Activated CD8-positive, alpha-beta memory T cell treated with anti-CD3 and anti-CD28 coated beads, Interleukin-2, amount 50 U/mL, for 1 hour (primary cell): ENCODE results near the gene GJB6.

ENCODE experiments used
- DNase-seq: peaks from one replicate; pipeline ENCODE4 v3.0.0-alpha.2; 2020; ENCODE audit errors: extremely low read depth

Gene GJB6

GRCh38 chr13:20186771-20187170 lies 45.3 kb downstream of the GJB6 start:
- no peak for DNase-seq

DNA sequence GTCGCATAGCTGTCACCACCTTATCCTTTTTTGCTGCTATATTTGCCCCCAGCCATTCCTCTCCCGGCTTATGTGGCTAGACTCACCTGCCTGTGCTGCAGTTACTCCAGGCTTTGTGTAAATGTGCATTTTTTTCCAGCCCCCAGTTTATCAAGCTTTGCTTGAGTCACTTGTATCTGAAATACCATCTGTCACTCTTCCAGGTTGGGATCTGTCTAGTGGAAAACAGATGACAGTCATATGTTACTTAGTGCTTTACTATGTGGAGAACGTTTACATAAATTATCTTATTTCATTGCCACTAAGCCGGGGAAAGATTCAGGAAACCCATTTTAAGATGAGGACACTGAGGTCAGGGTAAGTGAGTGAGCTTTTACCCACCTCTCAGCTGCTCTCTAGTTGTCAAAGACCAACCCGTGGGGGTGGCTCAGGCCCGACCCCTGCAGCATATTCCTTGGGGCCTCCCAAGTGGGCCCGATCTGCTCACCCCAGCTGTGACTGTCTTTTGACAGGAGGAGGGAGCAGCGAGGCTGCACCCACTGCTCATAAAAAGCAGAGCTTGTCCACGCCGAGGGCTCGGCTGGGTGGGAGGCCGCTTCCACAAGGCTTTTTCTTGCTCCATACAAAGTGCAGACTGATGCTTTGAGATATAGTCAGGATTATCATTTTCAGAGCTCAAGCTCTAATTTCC lies 46.6 kb downstream of the GJB6 start:
- DNase-seq, result no peak

DNA sequence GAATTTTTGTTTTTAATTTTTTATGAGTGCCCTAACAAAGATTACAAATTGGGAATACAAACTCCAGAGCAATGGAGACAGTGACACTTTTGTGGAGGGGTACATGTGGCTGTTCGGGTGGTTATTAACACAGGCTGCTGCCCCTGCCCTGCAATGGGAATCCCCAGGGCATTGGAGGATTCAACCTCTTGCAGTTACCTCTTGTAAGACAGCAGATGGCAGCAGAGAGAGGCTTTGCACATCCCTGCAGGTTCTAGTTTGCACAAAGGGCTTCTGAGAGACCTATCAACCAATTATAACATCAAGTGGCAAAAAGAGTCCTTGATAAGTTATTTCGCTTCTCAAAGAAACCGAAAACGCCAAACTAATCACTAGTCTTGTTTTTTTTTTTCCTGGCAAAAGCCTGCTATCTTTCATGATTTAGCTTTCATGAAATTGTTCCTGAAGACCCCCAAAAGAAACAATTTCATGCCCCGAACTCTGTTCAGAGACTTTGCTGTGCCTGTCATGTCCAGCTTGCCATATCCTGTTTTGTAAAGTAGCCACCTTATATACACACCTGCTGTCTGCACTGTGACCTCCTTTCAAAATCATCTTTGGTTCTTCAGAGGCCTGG lies 49.8 kb downstream of the GJB6 start:
- no peak for DNase-seq

GRCh38 chr13:20181188-20181587 lies 50.9 kb downstream of the GJB6 start:
- no peak for DNase-seq

DNA sequence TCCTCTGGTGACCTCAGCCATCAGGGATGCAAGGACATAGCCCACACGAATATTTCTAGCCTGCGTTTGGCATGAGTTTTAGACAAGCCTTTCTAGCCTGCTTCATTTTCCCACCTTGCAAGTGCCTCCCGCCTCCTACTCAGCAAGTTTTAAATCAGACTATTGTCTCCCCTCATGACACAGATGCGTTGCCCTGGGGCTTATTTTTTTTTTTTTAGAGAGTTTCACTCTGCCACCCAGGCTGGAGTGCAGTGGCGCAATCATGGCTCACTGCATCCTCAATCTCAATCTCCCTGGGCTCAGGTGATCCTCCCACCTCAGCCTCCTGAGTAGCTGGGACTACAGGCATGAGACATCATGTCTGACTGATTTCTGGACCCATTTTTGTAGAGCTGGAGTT lies 54.0 kb downstream of the GJB6 start:
- DNase-seq, result no peak

DNA sequence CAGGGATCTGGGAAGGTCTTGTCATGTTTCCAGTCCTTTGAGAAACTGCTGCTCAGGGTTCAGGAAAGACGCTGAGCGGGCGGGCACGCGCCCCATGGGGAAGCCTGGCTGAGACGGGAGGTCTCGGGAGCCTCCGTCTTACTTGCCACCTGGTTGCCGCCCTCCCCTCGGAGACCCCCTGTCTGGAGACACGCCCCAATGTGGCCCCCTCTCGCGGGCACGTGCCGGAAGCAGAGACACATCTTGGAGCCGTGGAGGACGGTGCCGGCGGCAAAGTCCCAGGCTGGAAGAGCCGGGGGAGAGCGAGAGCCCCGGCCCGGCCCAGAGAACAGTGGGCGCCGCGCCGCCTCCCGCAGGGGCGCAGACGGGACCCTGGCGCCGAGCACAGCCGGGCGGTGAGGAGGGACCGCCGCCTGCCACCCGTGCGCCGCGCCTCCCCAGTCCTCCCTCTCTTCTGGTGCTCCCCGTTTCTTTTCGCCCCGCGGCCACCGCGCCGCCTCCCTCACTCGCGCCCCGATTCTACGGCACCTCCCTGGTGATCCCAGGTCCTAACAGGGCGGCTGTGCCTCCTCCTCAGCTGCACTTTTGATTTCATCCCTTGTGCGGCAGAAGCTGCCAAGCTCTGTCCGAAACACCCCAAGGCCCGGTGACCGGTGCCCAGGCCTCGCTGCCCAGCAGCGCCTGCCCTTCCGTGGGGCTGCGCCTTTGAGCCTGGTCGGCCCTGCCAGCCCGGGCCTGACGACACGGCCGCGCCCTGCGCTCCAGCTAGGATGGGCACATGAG lies 54.9 kb downstream of the GJB6 start:
- no peak for DNase-seq

DNA sequence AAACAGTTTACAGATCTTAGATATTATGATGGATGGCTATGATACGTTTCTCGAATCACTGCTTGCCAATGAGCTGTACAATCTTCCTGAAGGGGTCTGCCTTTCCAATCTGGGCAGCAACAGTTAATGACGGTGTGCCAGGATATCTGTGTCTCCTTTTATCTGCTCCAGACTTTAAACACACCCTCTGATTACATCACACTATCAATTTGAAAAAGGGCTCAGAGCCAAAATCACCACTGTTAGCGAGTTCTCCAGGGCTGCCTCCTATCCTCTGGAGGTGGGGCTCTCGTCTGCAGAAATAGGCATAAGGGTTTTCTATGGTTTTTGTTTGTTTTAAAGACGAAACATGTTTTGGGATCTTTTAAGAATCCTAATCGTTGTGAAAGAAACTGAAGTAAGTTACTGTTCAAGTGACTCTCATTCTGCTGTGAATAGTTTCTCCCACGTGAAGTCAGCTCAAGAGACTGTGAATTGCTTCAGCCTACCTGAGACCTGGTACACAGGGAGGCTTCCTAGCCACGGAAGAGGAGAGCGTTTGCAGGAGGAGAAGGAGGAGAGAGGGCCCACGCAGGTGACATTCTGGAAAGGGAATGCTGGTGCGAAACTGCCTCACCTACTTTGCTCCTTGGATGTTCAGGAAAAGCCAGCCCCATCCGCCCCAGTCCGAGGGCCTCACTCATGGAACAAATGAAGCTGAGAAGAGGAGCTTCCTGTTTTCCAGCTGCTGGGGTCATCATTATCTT lies 56.0 kb downstream of the GJB6 start:
- DNase-seq, result no peak

DNA sequence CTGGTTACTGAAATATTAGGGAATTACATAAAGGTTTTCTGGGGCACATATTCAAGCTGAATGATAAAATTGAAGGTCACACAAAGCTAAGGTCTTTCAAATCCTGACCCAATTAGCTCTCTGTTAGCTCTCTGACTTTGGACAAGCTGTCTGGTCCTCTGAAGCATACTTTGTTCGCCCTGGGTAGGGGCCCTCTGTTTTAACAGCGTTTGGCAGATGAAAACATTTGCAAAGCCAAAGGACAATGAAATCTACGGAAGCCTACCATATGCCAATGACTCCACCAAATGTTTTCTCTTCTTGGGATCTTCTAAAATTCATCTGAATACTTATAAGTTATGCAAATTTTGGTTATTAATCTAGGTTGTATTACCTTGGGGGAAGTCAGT lies 56.7 kb downstream of the GJB6 start:
- DNase-seq, result no peak

- no peak for DNase-seq
These were observed 57.3 kb downstream of the GJB6 start for GRCh38 chr13:20174656-20175405.

DNA sequence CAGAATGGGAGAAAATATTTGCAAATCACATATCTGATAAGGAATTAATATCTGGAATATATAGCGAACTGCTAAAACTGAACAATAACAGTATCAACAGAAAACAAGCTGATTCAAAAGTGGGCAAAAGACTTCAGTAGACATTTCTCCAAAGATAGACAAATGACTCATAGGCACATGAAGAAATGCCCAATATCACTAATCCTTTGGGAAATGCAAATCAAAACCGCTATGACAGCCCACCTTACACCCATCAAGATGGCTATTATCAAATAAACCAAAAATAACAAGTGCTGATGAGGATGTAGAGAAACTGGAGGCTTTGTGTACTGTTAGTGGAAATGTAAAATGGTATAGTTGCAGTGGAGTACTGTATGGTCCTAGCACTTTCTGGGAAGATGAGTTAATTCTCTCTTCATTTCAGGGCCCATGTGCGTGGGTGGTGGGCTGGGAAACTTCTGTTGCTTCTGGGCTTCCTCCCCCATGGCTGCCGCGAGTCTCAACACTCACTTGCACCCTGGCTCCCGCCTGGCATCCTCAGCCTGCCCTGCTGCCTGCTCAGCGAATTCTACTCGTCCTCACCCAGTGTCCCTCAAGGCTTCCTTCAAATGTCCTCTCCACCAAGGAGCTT lies 58.9 kb downstream of the GJB6 start:
- DNase-seq, result no peak
